ENCODE data around the gene CLDN15.
"Not testable (repeated sequence)": the region's sequence is repeated elsewhere in the genome, so short reads cannot be mapped to it uniquely, and the experiment has no call there.

CLDN15 gene

GRCh38 chr7:101210143-101210542, 27.5 kb downstream of the CLDN15 start:
- Mint-ChIP-seq H3K36me3 (ENCODE audit: insufficient read depth) (peaks cover 1% of the 10 kb centered on the region), H3K27ac (ENCODE audit: low read depth) (no peak overlapping the region), H3K27me3 (no peaks in the 10 kb centered on the region), H3K9me3 (no peaks in the 10 kb centered on the region), H3K4me1 (no peaks in the 10 kb centered on the region), H3K4me3 (no peak overlapping the region)
- no peak for DNase-seq (ENCODE audit: low spot score in 2 of 2)
- no peak for ATAC-seq (replicated peaks; ENCODE audit: extremely low read depth, poor library complexity, severe bottlenecking)

GRCh38 chr7:101208794-101209193, 28.8 kb downstream of the CLDN15 start:
- ATAC-seq (replicated peaks; ENCODE audit: extremely low read depth, poor library complexity, severe bottlenecking) (no peak), DNase-seq (ENCODE audit: low spot score in 2 of 2) (no peak)
- no peaks in the 10 kb centered on the region for H3K27me3 Mint-ChIP-seq
- H3K27ac Mint-ChIP-seq (ENCODE audit: low read depth), result no peak overlapping the region
- peaks cover 2% of the 10 kb centered on the region for H3K4me1 Mint-ChIP-seq
- peaks cover 1% of the 10 kb centered on the region for H3K36me3 Mint-ChIP-seq (ENCODE audit: insufficient read depth)
- H3K9me3 Mint-ChIP-seq, result no peaks in the 10 kb centered on the region
- no peak overlapping the region for H3K4me3 Mint-ChIP-seq

- Mint-ChIP-seq H3K27ac (ENCODE audit: low read depth) (no peak overlapping the region), H3K4me3 (no peak overlapping the region), H3K4me1 (peaks cover 5% of the 10 kb centered on the region), H3K27me3 (peaks cover 10% of the 10 kb centered on the region), H3K36me3 (ENCODE audit: insufficient read depth) (peaks cover 1% of the 10 kb centered on the region), H3K9me3 (no peaks in the 10 kb centered on the region)
- no peak for ATAC-seq (replicated peaks; ENCODE audit: extremely low read depth, poor library complexity, severe bottlenecking)
- no peak for DNase-seq (ENCODE audit: low spot score in 2 of 2)
Measured at GRCh38 chr7:101207459-101207858, 30.1 kb downstream of the CLDN15 start.

GRCh38 chr7:101206665-101207042, 30.9 kb downstream of the CLDN15 start:
- Mint-ChIP-seq H3K27me3 (peaks cover 18% of the 10 kb centered on the region), H3K4me1 (peaks cover 5% of the 10 kb centered on the region), H3K4me3 (no peak overlapping the region), H3K36me3 (ENCODE audit: insufficient read depth) (peaks cover 1% of the 10 kb centered on the region), H3K27ac (ENCODE audit: low read depth) (no peak overlapping the region), H3K9me3 (no peaks in the 10 kb centered on the region)
- DNase-seq (ENCODE audit: low spot score in 2 of 2) (no peak), ATAC-seq (replicated peaks; ENCODE audit: extremely low read depth, poor library complexity, severe bottlenecking) (no peak)

GRCh38 chr7:101205901-101206664, 31.5 kb downstream of the CLDN15 start:
- H3K4me1 Mint-ChIP-seq, result peaks cover 6% of the 10 kb centered on the region
- H3K27ac Mint-ChIP-seq (ENCODE audit: low read depth), result peak overlapping the region; percentile 82
- no peak for ATAC-seq (replicated peaks; ENCODE audit: extremely low read depth, poor library complexity, severe bottlenecking)

GRCh38 chr7:101203740-101204738, 33.6 kb downstream of the CLDN15 start:
- Mint-ChIP-seq H3K4me1 (peaks cover 10% of the 10 kb centered on the region), H3K4me3 (peak overlapping the region; percentile 7), H3K27me3 (peaks cover 39% of the 10 kb centered on the region)
- H3K27ac Mint-ChIP-seq (ENCODE audit: low read depth); ATAC-seq (replicated peaks; ENCODE audit: extremely low read depth, poor library complexity, severe bottlenecking); DNase-seq (ENCODE audit: low spot score in 2 of 2); H3K9me3 Mint-ChIP-seq; H3K36me3 Mint-ChIP-seq (ENCODE audit: insufficient read depth): not testable (repeated sequence)

More at GRCh38 chr7:101205901-101206664, 31.5 kb downstream of the CLDN15 start:
- H3K27me3 Mint-ChIP-seq, result peaks cover 23% of the 10 kb centered on the region
- H3K4me3 Mint-ChIP-seq, result no peak overlapping the region
- no peak for DNase-seq (ENCODE audit: low spot score in 2 of 2)
- no peaks in the 10 kb centered on the region for H3K9me3 Mint-ChIP-seq
- H3K36me3 Mint-ChIP-seq (ENCODE audit: insufficient read depth), result peaks cover 1% of the 10 kb centered on the region

- ATAC-seq (replicated peaks; ENCODE audit: extremely low read depth, poor library complexity, severe bottlenecking) (no peak), DNase-seq (ENCODE audit: low spot score in 2 of 2) (no peak)
- peaks cover 10% of the 10 kb centered on the region for H3K4me1 Mint-ChIP-seq
- no peak overlapping the region for H3K4me3 Mint-ChIP-seq
- H3K27me3 Mint-ChIP-seq, result peaks cover 39% of the 10 kb centered on the region
- H3K36me3 Mint-ChIP-seq (ENCODE audit: insufficient read depth), result no peaks in the 10 kb centered on the region
- no peak overlapping the region for H3K27ac Mint-ChIP-seq (ENCODE audit: low read depth)
- no peaks in the 10 kb centered on the region for H3K9me3 Mint-ChIP-seq
Measured at GRCh38 chr7:101202603-101202918, 35.0 kb downstream of the CLDN15 start.

GRCh38 chr7:101201695-101202602, 35.7 kb downstream of the CLDN15 start:
- Mint-ChIP-seq H3K27me3 (peaks cover 39% of the 10 kb centered on the region), H3K9me3 (no peaks in the 10 kb centered on the region), H3K4me1 (peaks cover 10% of the 10 kb centered on the region), H3K4me3 (no peak overlapping the region), H3K36me3 (ENCODE audit: insufficient read depth) (no peaks in the 10 kb centered on the region), H3K27ac (ENCODE audit: low read depth) (no peak overlapping the region)
- ATAC-seq (replicated peaks; ENCODE audit: extremely low read depth, poor library complexity, severe bottlenecking), result no peak
- DNase-seq (ENCODE audit: low spot score in 2 of 2), result no peak

GRCh38 chr7:101200862-101201599, 36.6 kb downstream of the CLDN15 start, which contains the start of gene MOGAT3:
Gene MOGAT3 (minus strand): TSS chr7:101201036. CDS start chr7:101200854, 182 bp downstream.
- H3K4me3 Mint-ChIP-seq, result peak within 1 kb of the TSS; percentile 19

GRCh38 chr7:101200504-101200861, 37.1 kb downstream of the CLDN15 start:
- no peak overlapping the region for H3K27ac Mint-ChIP-seq (ENCODE audit: low read depth)
- ATAC-seq (replicated peaks; ENCODE audit: extremely low read depth, poor library complexity, severe bottlenecking) (no peak), DNase-seq (ENCODE audit: low spot score in 2 of 2) (no peak)
- peaks cover 45% of the 10 kb centered on the region for H3K27me3 Mint-ChIP-seq
- H3K9me3 Mint-ChIP-seq, result no peaks in the 10 kb centered on the region
- peaks cover 10% of the 10 kb centered on the region for H3K4me1 Mint-ChIP-seq
- H3K36me3 Mint-ChIP-seq (ENCODE audit: insufficient read depth), result no peaks in the 10 kb centered on the region
- no peak overlapping the region for H3K4me3 Mint-ChIP-seq

More at GRCh38 chr7:101200862-101201599, 36.6 kb downstream of the CLDN15 start, which contains the start of gene MOGAT3:
- Mint-ChIP-seq H3K36me3 (ENCODE audit: insufficient read depth) (no peaks in the 10 kb centered on the region), H3K27ac (ENCODE audit: low read depth) (no peak within 1 kb of the TSS), H3K9me3 (no peaks in the 10 kb centered on the region), H3K27me3 (peaks cover 42% of the 10 kb centered on the region), H3K4me1 (peaks cover 10% of the 10 kb centered on the region)
- ATAC-seq (replicated peaks; ENCODE audit: extremely low read depth, poor library complexity, severe bottlenecking) (peak; percentile 36), DNase-seq (ENCODE audit: low spot score in 2 of 2) (no peak)

GRCh38 chr7:101199522-101199921, 38.1 kb downstream of the CLDN15 start:
- H3K36me3 Mint-ChIP-seq (ENCODE audit: insufficient read depth); ATAC-seq (replicated peaks; ENCODE audit: extremely low read depth, poor library complexity, severe bottlenecking); H3K27ac Mint-ChIP-seq (ENCODE audit: low read depth); H3K4me3 Mint-ChIP-seq; DNase-seq (ENCODE audit: low spot score in 2 of 2); H3K9me3 Mint-ChIP-seq: not testable (repeated sequence)
- Mint-ChIP-seq H3K4me1 (peaks cover 10% of the 10 kb centered on the region), H3K27me3 (peaks cover 53% of the 10 kb centered on the region)
